K562 treated with DMSO at 1 percent for 4 hours (cell line): ENCODE measurements around the gene ACSL1. TPM values are rescaled to one million over a fixed set of nuclear protein-coding genes. Genes with fewer than 3 reads are reported as not detected.

Experiments
- total RNA-seq: library from RNA; unstranded; fragments of 300-600 nt; gene quantifications from 2 replicates; pipeline ENCODE4 v1.2.3, GENCODE V29; 2022; ENCODE audit not compliant: insufficient read depth

The ACSL1 gene
- 26.1 and 27.9 TPM in 2 replicates for total RNA-seq

GRCh38 chr4:184825896-184826690 is at the start of gene ACSL1:
TSS of gene ACSL1 (minus strand) at chr4:184825968. CDS start at chr4:184803514, 22,454 bp downstream.

GRCh38 chr4:184733654-184734524 is 91.9 kb downstream of the ACSL1 start, which contains the start of gene CENPU:
TSS of gene CENPU (minus strand) at chr4:184734096. CDS start at chr4:184734062, 34 bp downstream.

Other genes with a start within 250 kb of the ACSL1 start
- 22.1 and 27.6 TPM in 2 replicates for gene CASP3, start 176.5 kb downstream of the ACSL1 start, total RNA-seq
- 9.7 and 10.0 TPM in 2 replicates for gene PRIMPOL, start 176.2 kb downstream of the ACSL1 start, total RNA-seq
- 57.2 and 64.4 TPM in 2 replicates for gene CENPU, start 91.9 kb downstream of the ACSL1 start, total RNA-seq
- gene HELT, start 192.5 kb upstream of the ACSL1 start, total RNA-seq, result not detected in 2 replicates